Subcutaneous adipose tissue (tissue), 4 donors: ENCODE data around the gene DUSP6. TPM values are rescaled to one million over a fixed set of nuclear protein-coding genes. Genes with fewer than 3 reads are reported as not detected.

Experiments used
- total RNA-seq, 4 donors: library from RNA; depleted of rRNA; stranded (reverse); fragments of >200 nt; gene quantifications; one replicate each; pipeline ENCODE4 v1.1.0, GENCODE V29; 2016
- TF ChIP-seq, protein P1 (sequence below): fragments of 450-650 bp; IDR thresholded peaks from one replicate; pipeline ENCODE4 v1.5.1; 2016; ENCODE audit warnings: low read depth, mild to moderate bottlenecking, control low read depth, antibody characterized with exemption, moderate library complexity

The DUSP6 gene
- total RNA-seq, 4 donors from 2014 or later = 49.4 to 91.8 (median 69.2) TPM

DNA sequence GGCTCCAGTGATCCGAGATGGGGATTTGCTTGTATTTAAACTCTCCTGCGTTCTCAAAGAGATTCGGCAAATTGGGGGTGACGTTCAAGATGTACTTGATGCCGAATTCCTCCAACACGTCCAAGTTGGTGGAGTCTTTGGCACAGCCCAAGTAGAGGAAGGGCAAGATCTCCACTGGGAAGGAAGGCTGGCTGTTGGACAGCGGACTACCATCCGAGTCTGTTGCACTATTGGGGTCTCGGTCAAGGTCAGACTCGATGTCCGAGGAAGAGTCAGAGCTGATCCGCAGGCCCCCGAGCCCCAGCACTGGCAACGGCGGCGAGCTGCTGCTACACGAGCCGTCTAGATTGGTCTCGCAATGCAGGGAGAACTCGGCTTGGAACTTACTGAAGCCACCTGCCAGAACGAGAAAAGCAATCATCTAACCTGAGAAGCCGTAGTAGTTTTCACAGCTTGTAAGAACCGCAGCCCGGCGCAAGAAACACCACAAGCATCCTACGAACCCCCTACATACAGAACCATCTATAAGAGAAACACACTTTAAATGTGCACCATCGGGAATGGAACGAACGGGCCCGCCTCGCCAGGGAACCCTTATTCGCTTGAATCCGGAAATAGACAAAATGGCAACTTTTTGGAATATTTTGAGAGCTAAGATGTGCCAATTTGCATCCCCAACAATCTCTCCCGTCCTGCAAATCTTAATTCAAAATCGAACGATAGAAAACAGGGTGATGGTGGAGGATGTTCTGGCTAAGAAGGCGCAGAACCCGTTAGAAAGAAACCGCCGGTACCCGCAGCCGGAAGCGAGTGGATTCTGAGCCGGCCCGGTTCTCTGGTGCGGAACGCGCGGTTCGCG is 1.4 kb downstream of the DUSP6 start:
- TF ChIP-seq, protein P1, sequence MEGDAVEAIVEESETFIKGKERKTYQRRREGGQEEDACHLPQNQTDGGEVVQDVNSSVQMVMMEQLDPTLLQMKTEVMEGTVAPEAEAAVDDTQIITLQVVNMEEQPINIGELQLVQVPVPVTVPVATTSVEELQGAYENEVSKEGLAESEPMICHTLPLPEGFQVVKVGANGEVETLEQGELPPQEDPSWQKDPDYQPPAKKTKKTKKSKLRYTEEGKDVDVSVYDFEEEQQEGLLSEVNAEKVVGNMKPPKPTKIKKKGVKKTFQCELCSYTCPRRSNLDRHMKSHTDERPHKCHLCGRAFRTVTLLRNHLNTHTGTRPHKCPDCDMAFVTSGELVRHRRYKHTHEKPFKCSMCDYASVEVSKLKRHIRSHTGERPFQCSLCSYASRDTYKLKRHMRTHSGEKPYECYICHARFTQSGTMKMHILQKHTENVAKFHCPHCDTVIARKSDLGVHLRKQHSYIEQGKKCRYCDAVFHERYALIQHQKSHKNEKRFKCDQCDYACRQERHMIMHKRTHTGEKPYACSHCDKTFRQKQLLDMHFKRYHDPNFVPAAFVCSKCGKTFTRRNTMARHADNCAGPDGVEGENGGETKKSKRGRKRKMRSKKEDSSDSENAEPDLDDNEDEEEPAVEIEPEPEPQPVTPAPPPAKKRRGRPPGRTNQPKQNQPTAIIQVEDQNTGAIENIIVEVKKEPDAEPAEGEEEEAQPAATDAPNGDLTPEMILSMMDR = no peak

DNA sequence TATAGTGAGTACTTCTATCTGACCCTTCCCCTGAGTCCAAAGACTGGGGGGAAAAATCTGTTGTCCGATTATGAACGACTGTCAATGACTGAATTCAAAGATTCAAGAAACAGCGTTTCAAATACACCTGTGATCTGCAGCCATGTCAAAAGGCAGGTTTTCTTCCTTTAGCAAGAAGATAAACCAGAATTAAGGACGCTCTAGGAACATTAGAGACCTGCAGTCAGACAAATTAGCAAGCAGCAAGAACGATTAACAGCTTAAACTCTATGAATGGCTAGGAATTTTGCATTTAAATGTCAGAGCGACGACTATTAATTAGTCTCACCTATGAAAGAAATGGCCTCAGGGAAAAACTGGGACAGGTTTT is 2.1 kb downstream of the DUSP6 start:
- TF ChIP-seq, protein P1 = no peak

DNA sequence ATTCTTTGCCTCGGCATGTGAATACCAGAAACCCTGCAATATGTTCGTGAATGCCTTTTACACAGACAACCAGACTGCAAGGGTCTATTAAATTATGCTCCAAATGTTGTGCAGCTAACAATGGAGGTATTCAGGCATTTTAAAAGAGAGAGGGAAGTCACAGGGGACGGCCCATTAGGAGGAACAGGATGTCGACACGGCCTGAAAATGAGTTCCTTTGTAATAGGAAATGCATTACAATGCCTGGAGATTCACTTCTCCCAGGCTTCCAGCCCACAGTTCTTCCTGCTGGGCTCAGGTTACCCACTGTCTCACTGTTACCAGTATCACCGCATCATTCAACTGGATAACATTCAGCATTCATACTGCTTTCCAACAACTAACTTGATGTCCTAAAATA is 2.5 kb downstream of the DUSP6 start:
- TF ChIP-seq, protein P1 = no peak

DNA sequence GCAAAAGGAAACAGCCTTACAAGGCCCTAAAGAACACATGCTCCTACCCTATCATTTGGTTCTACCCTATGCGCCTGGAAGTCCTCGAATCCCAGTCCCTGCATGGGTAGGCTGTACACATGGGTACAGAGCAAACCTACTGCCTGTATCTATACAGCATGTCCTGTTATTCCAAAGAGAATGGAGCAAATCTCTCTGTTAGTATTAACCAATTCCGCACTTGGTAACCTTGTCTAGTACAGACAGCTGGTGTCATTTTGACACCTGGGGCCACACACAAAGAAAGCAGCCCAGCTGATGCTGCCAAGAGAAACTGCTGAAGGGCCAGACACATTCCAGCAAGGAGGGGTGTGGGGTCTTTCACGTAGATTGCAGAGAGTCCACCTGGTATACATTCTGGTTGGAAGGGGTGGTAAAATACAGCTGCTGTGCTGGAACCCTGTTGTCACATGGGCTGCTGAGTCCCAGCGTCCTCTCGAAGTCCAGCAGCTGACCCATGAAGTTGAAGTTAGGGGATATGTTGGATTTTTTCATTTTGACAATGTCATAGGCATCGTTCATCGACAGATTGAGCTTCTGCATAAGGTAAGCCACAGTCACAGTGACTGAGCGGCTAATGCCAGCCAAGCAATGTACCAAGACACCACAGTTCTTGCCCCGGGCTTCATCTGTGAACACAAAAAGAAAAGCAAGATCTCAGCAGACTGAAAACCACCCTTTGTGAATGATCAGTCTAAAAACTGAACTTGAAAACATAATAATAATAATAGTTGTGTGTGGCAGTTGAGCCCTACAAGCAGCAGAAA is 3.2 kb downstream of the DUSP6 start:
- TF ChIP-seq, protein P1 = no peak

DNA sequence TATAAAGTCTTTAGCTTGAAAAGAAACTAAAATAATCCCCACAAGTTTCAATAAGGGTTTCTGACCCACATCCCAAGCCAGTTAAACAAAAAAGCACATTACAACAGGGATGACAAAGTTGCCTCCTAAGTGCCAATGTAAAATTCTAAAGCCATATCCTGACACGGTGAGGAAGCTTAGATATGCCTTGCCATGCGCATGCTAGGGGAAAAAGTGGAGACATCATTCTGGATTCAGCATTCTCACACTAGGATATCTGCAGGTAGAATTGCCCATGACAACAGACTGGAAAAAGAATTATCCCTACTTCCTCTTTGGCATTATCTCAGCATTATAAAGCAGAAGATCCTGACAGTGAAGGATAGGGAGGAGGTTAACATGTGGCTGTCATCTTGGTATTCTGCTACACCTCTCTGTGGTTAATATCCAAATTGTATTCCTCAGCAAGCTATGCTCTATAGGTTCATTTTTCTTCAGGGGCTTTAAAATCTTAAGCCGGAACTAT is 4.9 kb downstream of the DUSP6 start:
- TF ChIP-seq, protein P1 = no peak

DNA sequence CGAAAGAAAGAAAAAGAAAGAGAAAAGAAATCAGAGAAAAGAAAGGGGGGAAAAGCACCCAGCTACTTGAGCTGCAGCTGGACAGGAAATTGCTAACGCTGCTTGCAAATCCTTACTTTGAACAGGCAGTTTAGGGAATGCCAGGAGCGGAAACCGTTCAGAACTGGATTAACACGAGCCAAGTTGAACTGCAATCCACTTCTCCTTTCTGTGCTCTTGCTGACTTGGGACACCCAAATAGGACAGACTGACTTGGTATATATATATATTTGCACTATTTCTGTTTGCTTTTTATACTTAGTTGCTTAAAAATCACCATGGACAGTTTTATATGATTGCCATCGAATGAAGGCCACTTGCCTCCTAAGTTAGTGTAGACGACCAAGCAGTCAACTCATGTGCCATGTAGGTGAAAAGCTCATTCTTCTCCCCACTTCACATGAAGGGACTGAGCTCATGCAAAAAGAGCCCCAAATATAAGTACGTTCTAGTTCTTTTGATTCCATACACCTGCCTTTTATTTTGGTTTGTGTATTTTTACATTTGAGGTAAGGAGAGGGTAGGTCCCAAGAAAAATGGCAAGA is 5.5 kb downstream of the DUSP6 start:
- TF ChIP-seq, protein P1 = no peak
